ENCODE results near the gene CPT2. TPM values are rescaled to one million over a fixed set of nuclear protein-coding genes. Genes with fewer than 3 reads are reported as not detected.

CPT2 gene
- total and polyA plus RNA-seq, 9 of the 15 experiments (the other 6 are each of a cell fraction or from before 2014, with no cell fraction given) = 7.6 to 25.1 (median 16.8) TPM

DNA sequence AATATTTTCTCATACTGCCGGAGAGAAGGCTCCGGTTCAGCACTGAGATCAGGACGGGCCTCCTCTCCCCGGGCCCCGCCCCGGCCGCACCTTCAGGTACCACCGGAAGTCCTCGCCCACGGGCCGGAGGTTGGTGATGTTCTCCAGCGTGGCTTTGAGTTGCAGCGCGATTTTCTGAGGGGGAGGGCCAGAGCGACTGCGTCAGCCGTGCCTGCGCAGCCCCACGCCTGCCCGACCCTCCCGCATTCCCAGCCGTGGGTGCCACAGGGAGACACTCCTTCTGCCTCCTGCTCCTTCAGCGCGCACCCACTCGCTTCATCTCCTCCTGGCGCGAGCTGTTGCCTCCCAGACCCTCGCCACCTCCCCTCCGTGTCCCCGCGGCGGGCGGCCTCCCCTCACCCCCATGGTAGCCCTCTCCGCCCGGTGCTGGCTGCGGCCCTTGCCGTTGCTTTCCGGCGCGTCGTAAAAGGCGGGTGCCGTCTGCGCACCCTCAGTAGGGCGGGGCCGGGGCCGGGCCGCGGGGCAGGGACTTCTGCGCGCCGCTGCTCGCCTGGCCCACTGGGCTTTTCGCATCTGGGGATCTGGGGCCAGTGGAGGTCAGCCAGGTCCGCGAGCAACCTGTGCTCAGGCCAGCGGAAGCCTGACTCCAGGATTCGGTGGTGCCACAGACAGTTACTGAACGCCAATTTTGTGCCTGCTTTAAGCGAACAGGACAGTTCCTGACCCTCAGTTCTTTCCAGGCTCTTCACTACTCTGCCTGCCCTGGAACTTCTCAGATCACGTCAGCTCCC lies 23.7 kb downstream of the CPT2 start, which contains the start of gene CZIB (continued):
- TF ChIP-seq, protein P1, sequence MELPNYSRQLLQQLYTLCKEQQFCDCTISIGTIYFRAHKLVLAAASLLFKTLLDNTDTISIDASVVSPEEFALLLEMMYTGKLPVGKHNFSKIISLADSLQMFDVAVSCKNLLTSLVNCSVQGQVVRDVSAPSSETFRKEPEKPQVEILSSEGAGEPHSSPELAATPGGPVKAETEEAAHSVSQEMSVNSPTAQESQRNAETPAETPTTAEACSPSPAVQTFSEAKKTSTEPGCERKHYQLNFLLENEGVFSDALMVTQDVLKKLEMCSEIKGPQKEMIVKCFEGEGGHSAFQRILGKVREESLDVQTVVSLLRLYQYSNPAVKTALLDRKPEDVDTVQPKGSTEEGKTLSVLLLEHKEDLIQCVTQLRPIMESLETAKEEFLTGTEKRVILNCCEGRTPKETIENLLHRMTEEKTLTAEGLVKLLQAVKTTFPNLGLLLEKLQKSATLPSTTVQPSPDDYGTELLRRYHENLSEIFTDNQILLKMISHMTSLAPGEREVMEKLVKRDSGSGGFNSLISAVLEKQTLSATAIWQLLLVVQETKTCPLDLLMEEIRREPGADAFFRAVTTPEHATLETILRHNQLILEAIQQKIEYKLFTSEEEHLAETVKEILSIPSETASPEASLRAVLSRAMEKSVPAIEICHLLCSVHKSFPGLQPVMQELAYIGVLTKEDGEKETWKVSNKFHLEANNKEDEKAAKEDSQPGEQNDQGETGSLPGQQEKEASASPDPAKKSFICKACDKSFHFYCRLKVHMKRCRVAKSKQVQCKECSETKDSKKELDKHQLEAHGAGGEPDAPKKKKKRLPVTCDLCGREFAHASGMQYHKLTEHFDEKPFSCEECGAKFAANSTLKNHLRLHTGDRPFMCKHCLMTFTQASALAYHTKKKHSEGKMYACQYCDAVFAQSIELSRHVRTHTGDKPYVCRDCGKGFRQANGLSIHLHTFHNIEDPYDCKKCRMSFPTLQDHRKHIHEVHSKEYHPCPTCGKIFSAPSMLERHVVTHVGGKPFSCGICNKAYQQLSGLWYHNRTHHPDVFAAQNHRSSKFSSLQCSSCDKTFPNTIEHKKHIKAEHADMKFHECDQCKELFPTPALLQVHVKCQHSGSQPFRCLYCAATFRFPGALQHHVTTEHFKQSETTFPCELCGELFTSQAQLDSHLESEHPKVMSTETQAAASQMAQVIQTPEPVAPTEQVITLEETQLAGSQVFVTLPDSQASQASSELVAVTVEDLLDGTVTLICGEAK (IDR thresholded peaks at IDR 0.05) = peak; percentile 83
- TF ChIP-seq, protein P1 (CRISPR knock-in tag; IDR thresholded peaks at IDR 0.05) = no peak
- TF ChIP-seq, protein P2, sequence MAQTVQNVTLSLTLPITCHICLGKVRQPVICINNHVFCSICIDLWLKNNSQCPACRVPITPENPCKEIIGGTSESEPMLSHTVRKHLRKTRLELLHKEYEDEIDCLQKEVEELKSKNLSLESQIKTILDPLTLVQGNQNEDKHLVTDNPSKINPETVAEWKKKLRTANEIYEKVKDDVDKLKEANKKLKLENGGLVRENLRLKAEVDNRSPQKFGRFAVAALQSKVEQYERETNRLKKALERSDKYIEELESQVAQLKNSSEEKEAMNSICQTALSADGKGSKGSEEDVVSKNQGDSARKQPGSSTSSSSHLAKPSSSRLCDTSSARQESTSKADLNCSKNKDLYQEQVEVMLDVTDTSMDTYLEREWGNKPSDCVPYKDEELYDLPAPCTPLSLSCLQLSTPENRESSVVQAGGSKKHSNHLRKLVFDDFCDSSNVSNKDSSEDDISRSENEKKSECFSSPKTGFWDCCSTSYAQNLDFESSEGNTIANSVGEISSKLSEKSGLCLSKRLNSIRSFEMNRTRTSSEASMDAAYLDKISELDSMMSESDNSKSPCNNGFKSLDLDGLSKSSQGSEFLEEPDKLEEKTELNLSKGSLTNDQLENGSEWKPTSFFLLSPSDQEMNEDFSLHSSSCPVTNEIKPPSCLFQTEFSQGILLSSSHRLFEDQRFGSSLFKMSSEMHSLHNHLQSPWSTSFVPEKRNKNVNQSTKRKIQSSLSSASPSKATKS (CRISPR knock-in tag; IDR thresholded peaks at IDR 0.05) = no peak
- TF ChIP-seq, protein P3, sequence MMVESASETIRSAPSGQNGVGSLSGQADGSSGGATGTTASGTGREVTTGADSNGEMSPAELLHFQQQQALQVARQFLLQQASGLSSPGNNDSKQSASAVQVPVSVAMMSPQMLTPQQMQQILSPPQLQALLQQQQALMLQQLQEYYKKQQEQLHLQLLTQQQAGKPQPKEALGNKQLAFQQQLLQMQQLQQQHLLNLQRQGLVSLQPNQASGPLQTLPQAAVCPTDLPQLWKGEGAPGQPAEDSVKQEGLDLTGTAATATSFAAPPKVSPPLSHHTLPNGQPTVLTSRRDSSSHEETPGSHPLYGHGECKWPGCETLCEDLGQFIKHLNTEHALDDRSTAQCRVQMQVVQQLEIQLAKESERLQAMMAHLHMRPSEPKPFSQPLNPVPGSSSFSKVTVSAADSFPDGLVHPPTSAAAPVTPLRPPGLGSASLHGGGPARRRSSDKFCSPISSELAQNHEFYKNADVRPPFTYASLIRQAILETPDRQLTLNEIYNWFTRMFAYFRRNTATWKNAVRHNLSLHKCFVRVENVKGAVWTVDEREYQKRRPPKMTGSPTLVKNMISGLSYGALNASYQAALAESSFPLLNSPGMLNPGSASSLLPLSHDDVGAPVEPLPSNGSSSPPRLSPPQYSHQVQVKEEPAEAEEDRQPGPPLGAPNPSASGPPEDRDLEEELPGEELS (CRISPR knock-in tag; IDR thresholded peaks at IDR 0.05; ENCODE audit: borderline replicate concordance) = no peak
- TF ChIP-seq ZNF57 (CRISPR knock-in tag; IDR thresholded peaks at IDR 0.05) (no peak; the same call in 1 of the 2 replicates), PTTG1 (tag; IDR thresholded peaks at IDR 0.05; ENCODE audit: low read depth) (no peak), SP2 (IDR thresholded peaks at IDR 0.05; ENCODE audit: extremely low read depth, low read depth, low read length, poor library complexity, severe bottlenecking) (no peak), ZC3H11A (IDR thresholded peaks at IDR 0.05; ENCODE audit: low read depth, low read length) (no peak), ZNF583 (CRISPR knock-in tag; IDR thresholded peaks at IDR 0.05) (peak; percentile 47; the same call in 1 of the 2 replicates), ZBTB8A (IDR thresholded peaks at IDR 0.05; ENCODE audit: partially characterized antibody) (no peak), MTA3 (IDR thresholded peaks at IDR 0.05; ENCODE audit: borderline replicate concordance) (peak; percentile 95; the same call in 1 of the 2 replicates), RBM25 (IDR thresholded peaks at IDR 0.05; ENCODE audit: low read depth, low read length, severe bottlenecking) (no peak), GABPA (tag; conservative IDR thresholded peaks at IDR 0.05; ENCODE audit: low read depth) (peak; percentile 92), MCM5 (IDR thresholded peaks at IDR 0.05; ENCODE audit: low read depth) (no peak)
